ENCODE results near the gene SMIM22. TPM values are rescaled to one million over a fixed set of nuclear protein-coding genes. Genes with fewer than 3 reads are reported as not detected.

SMIM22 gene
- total and polyA plus RNA-seq, 2 of the 8 experiments (the other 6 are each of a cell fraction or from before 2014, with no cell fraction given): not detected

- TF ChIP-seq CHD7 (IDR thresholded peaks at IDR 0.05; ENCODE audit: insufficient replicate concordance, low read length): no peak
- TF ChIP-seq SIRT6 (IDR thresholded peaks at IDR 0.05; ENCODE audit: low read length): no peak
- no peak for TF ChIP-seq EP300 (IDR thresholded peaks at IDR 0.05; ENCODE audit: borderline replicate concordance in 1 of 2, low read depth in 2 of 2, low read length in 2 of 2)
Measured at GRCh38 chr16:4839942-4840341, 44.8 kb downstream of the SMIM22 start (continued).

Data from H1 (cell line).